Panc1 (cell line): ENCODE measurements around the gene SMAP2. TPM values are rescaled to one million over a fixed set of nuclear protein-coding genes. Genes with fewer than 3 reads are reported as not detected.
A peak's percentile ranks its signal among the peaks of the same experiment; 100 is the strongest.

Experiments used
- ATAC-seq: fragments of 200-7000 bp; cut with Tn5 transposase; 2 replicates; pipeline ENCODE4 v1.9.1; 2020; ENCODE audit warnings: mild to moderate bottlenecking, moderate library complexity
- BruUV-seq: library from RNA; stranded (reverse); fragments of 400-500 nt; replicated peaks from 2 replicates; lab custom pipeline; 2021; lab: Mats Ljungman, UMichigan
- CTCF ChIA-PET: fragments of 300-600 bp; sonication (Branson Sonifier 250); formaldehyde crosslinking; loops from one replicate; lab custom pipeline; 2022; ENCODE audit warnings: antibody characterized with exemption; lab: Charles Lee
- POLR2A ChIA-PET: fragments of 300-600 bp; sonication (Branson Sonifier 250); formaldehyde crosslinking; loops from one replicate; lab custom pipeline; 2022; ENCODE audit warnings: antibody characterized with exemption; lab: Charles Lee
- DNase-seq: peaks from one replicate; pipeline ENCODE4 v3.0.0-alpha.2; 2010; ENCODE audit warnings: low read depth, low spot score
- H3K27ac ChIP-seq: 2 replicates; pipeline ENCODE4 v1.5.1; 2011; ENCODE audit warnings: mild to moderate bottlenecking, low read length, inconsistent platforms
- H3K27me3 ChIP-seq: fragments of 200-500 bp; sonication (Bioruptor generic); 2 replicates; pipeline ENCODE4 v1.6.0; 2014; ENCODE audit warnings: low read length, inconsistent platforms; ENCODE audit not compliant: control insufficient read depth, insufficient read depth
- H3K36me3 ChIP-seq: fragments of 200-500 bp; sonication (Bioruptor generic); 2 replicates; pipeline ENCODE4 v1.5.1; 2014; ENCODE audit warnings: inconsistent platforms, mild to moderate bottlenecking, low read length, moderate library complexity; ENCODE audit not compliant: control insufficient read depth, insufficient read depth
- H3K4me1 ChIP-seq: 2 replicates; pipeline ENCODE4 v1.5.1; 2011; ENCODE audit warnings: inconsistent platforms, mild to moderate bottlenecking, low read length, moderate library complexity; ENCODE audit not compliant: control insufficient read depth, insufficient read depth
- H3K4me3 ChIP-seq, 2 experiments: 2 replicates each; pipeline ENCODE4 v1.5.1; 2011 to 2012; ENCODE audit warnings: low read depth in 2 of 2, low read length in 2 of 2, mild to moderate bottlenecking in 2 of 2, inconsistent platforms in 1 of 2, moderate library complexity in 1 of 2
- H3K9me3 ChIP-seq: fragments of 200-500 bp; sonication (Bioruptor generic); 2 replicates; pipeline ENCODE4 v1.5.1; 2014; ENCODE audit warnings: low read depth, mild to moderate bottlenecking, inconsistent platforms, low read length, moderate library complexity; ENCODE audit not compliant: control insufficient read depth, insufficient read depth
- POLR2AphosphoS5 ChIP-seq: IDR thresholded peaks from 2 replicates; pipeline ENCODE4 v1.6.1; 2012; ENCODE audit warnings: mild to moderate bottlenecking, low read depth, low read length, moderate library complexity
- SIN3A ChIP-seq: IDR thresholded peaks from 2 replicates; pipeline ENCODE4 v1.6.1; 2012; ENCODE audit warnings: low read depth, mild to moderate bottlenecking, low read length, moderate library complexity, borderline replicate concordance; ENCODE audit not compliant: insufficient read depth
- TCF7L2 ChIP-seq: IDR thresholded peaks from 2 replicates; pipeline ENCODE4 v1.6.1; 2011; ENCODE audit warnings: mild to moderate bottlenecking, low read depth, low read length, inconsistent platforms
- in situ Hi-C: cut with HindIII; loops from 2 replicates; pipeline ENCODE4 v1.10.0; 2016; ENCODE audit warnings: low sequenced_read_pairs, low pct_unique_long_range_greater_than_20kb
- intact Hi-C: fragments of 100-400 bp; cut with micrococcal nuclease; formaldehyde crosslinking; loops from one replicate; pipeline ENCODE4 v1.10.0; 2022; ENCODE audit not compliant: unreplicated experiment
- total RNA-seq: library from RNA; stranded (reverse); gene quantifications from one replicate; pipeline ENCODE4 v1.2.1, GENCODE V29; 2021; ENCODE audit not compliant: unreplicated experiment
- TF ChIP-seq, protein P1 (sequence below), 2 experiments: IDR thresholded peaks; 2 replicates each; pipeline ENCODE4 v1.6.1; 2011 to 2012; ENCODE audit warnings: low read depth in 2 of 2, control low read depth in 1 of 2, low read length in 1 of 2, mild to moderate bottlenecking in 1 of 2, moderate library complexity in 1 of 2; ENCODE audit not compliant: insufficient read depth in 1 of 2
- TF ChIP-seq, protein P2 (sequence below): fragments of 450-650 bp; IDR thresholded peaks from 2 replicates; pipeline ENCODE4 v1.5.1; 2017; ENCODE audit warnings: mild to moderate bottlenecking

The SMAP2 gene
- total RNA-seq, 1 experiment from 2014 or later, result 21.5 TPM

GRCh38 chr1:40337443-40337842 lies 36.1 kb upstream of the SMAP2 start:
- BruUV-seq, result no TSS peak
- Histone ChIP-seq H3K27ac (no peak overlapping the region), H3K4me1 (peaks cover 3% of the 10 kb centered on the region; the same call in 1 of the 2 replicates), H3K9me3 (no peaks in the 10 kb centered on the region), H3K36me3 (no peaks in the 10 kb centered on the region), H3K27me3 (no peaks in the 10 kb centered on the region), H3K4me3 (no peak overlapping the region)
- TF ChIP-seq, protein P1, sequence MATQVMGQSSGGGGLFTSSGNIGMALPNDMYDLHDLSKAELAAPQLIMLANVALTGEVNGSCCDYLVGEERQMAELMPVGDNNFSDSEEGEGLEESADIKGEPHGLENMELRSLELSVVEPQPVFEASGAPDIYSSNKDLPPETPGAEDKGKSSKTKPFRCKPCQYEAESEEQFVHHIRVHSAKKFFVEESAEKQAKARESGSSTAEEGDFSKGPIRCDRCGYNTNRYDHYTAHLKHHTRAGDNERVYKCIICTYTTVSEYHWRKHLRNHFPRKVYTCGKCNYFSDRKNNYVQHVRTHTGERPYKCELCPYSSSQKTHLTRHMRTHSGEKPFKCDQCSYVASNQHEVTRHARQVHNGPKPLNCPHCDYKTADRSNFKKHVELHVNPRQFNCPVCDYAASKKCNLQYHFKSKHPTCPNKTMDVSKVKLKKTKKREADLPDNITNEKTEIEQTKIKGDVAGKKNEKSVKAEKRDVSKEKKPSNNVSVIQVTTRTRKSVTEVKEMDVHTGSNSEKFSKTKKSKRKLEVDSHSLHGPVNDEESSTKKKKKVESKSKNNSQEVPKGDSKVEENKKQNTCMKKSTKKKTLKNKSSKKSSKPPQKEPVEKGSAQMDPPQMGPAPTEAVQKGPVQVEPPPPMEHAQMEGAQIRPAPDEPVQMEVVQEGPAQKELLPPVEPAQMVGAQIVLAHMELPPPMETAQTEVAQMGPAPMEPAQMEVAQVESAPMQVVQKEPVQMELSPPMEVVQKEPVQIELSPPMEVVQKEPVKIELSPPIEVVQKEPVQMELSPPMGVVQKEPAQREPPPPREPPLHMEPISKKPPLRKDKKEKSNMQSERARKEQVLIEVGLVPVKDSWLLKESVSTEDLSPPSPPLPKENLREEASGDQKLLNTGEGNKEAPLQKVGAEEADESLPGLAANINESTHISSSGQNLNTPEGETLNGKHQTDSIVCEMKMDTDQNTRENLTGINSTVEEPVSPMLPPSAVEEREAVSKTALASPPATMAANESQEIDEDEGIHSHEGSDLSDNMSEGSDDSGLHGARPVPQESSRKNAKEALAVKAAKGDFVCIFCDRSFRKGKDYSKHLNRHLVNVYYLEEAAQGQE (IDR thresholded peaks at IDR 0.05; ENCODE audit: insufficient read depth in 1 of 2, low read depth in 2 of 2, low read length in 1 of 2), result no peak
- TF ChIP-seq TCF7L2 (no peak), POLR2AphosphoS5 (no peak), SIN3A (no peak)
- TF ChIP-seq, protein P2, sequence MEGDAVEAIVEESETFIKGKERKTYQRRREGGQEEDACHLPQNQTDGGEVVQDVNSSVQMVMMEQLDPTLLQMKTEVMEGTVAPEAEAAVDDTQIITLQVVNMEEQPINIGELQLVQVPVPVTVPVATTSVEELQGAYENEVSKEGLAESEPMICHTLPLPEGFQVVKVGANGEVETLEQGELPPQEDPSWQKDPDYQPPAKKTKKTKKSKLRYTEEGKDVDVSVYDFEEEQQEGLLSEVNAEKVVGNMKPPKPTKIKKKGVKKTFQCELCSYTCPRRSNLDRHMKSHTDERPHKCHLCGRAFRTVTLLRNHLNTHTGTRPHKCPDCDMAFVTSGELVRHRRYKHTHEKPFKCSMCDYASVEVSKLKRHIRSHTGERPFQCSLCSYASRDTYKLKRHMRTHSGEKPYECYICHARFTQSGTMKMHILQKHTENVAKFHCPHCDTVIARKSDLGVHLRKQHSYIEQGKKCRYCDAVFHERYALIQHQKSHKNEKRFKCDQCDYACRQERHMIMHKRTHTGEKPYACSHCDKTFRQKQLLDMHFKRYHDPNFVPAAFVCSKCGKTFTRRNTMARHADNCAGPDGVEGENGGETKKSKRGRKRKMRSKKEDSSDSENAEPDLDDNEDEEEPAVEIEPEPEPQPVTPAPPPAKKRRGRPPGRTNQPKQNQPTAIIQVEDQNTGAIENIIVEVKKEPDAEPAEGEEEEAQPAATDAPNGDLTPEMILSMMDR, result no peak
- ChIA-PET CTCF (interaction anchor here (1.2 to 3.0 kb wide), 5 partner anchors 22 to 193 kb away, joined by 3 to 37 read pairs (median 3); no protein-coding TSS in a partner anchor), POLR2A (no interaction called here)
- ATAC-seq (no peak), DNase-seq (no peak)
- in situ Hi-C loops, result no loop called here
- intact Hi-C loops, result loop anchor here (5.0 kb wide), 1 partner anchor 260 kb away; no protein-coding TSS in a partner anchor

- H3K27ac ChIP-seq, result no peak overlapping the region
- no TSS peak for BruUV-seq
- DNase-seq, result peak; percentile 84
- no peaks in the 10 kb centered on the region for H3K36me3 ChIP-seq
- H3K4me1 ChIP-seq, result peaks cover 3% of the 10 kb centered on the region; the same call in 1 of the 2 replicates
- in situ Hi-C loops (no loop called here), intact Hi-C loops (loop anchor here (2.0 to 5.0 kb wide), 2 partner anchors 186 to 262 kb away; no protein-coding TSS in a partner anchor)
- TF ChIP-seq TCF7L2 (no peak), SIN3A (no peak)
- TF ChIP-seq, protein P2, result peak; percentile 99
- peak; percentile 93 for ATAC-seq
- no peaks in the 10 kb centered on the region for H3K27me3 ChIP-seq
- ChIA-PET CTCF (interaction anchor here (0.5 to 3.0 kb wide), 15 partner anchors 15 to 1887 kb away, joined by 3 to 37 read pairs (median 4); no protein-coding TSS in a partner anchor), POLR2A (interaction anchor here (0.5 kb wide), 1 partner anchor 76 kb away, joined by 3 read pairs; no protein-coding TSS in a partner anchor)
- no peaks in the 10 kb centered on the region for H3K9me3 ChIP-seq
- H3K4me3 ChIP-seq, result peak overlapping the region in 1 of 2 experiments; percentile 17; a peak in 2 of 4 replicates
Observed at GRCh38 chr1:40338745-40339419, 34.6 kb upstream of the SMAP2 start.
